RPMI7951 (cell line): ENCODE results near the gene C5orf46. TPM values are rescaled to one million over a fixed set of nuclear protein-coding genes. Genes with fewer than 3 reads are reported as not detected.
"Not testable (repeated sequence)": the region's sequence is repeated elsewhere in the genome, so short reads cannot be mapped to it uniquely, and the experiment has no call there.

Source experiments
- DNase-seq: peaks from one replicate; pipeline ENCODE4 v3.0.0-alpha.2; 2012; ENCODE audit warnings: low read depth
- total RNA-seq: library from RNA; depleted of rRNA; stranded (reverse); fragments of >200 nt; shearing (Covaris generic); gene quantifications from 2 replicates; pipeline ENCODE4 v1.2.3, GENCODE V29; 2014; rRNA removed

C5orf46 gene
- total RNA-seq = 0.36 and 1.5 TPM in 2 replicates

- peak; percentile 56 for DNase-seq
These were observed at the start of gene C5orf46 for GRCh38 chr5:147906326-147907095. TSS of gene C5orf46 (minus strand) at chr5:147906538. CDS start at chr5:147906501, 37 bp downstream.

GRCh38 chr5:147954971-147955370 is 48.6 kb upstream of the C5orf46 start:
- no peak for DNase-seq

- DNase-seq = peak; percentile 46
These were observed 43.6 kb upstream of the C5orf46 start for GRCh38 chr5:147949711-147950573.

GRCh38 chr5:147946658-147947274 is 40.4 kb upstream of the C5orf46 start:
- DNase-seq = not testable (repeated sequence)

- DNase-seq = peak; percentile 66
These were observed 33.2 kb upstream of the C5orf46 start for GRCh38 chr5:147939431-147940114.

- DNase-seq = peak; percentile 48
These were observed 28.7 kb upstream of the C5orf46 start for GRCh38 chr5:147935032-147935431.

GRCh38 chr5:147930769-147931168 is 24.4 kb upstream of the C5orf46 start:
- no peak for DNase-seq

- no peak for DNase-seq
These were observed 21.6 kb upstream of the C5orf46 start for GRCh38 chr5:147927901-147928300.

- no peak for DNase-seq
These were observed 18.7 kb upstream of the C5orf46 start for GRCh38 chr5:147925020-147925419.

- no peak for DNase-seq
These were observed 14.8 kb upstream of the C5orf46 start for GRCh38 chr5:147921136-147921535.

- no peak for DNase-seq
These were observed 14.2 kb upstream of the C5orf46 start for GRCh38 chr5:147920420-147921030.

- DNase-seq = no peak
These were observed 12.6 kb upstream of the C5orf46 start for GRCh38 chr5:147918899-147919298.

- no peak for DNase-seq
These were observed 11.9 kb upstream of the C5orf46 start for GRCh38 chr5:147918101-147918685.

GRCh38 chr5:147913786-147914185 is 7.4 kb upstream of the C5orf46 start:
- no peak for DNase-seq

- no peak for DNase-seq
These were observed 5.7 kb upstream of the C5orf46 start for GRCh38 chr5:147912011-147912410.

- no peak for DNase-seq
These were observed 5.1 kb upstream of the C5orf46 start for GRCh38 chr5:147911427-147911826.

GRCh38 chr5:147904110-147904509 is 2.2 kb downstream of the C5orf46 start:
- no peak for DNase-seq

GRCh38 chr5:147902609-147903115 is 3.7 kb downstream of the C5orf46 start:
- no peak for DNase-seq

GRCh38 chr5:147901599-147902039 is 4.7 kb downstream of the C5orf46 start:
- peak; percentile 45 for DNase-seq

- DNase-seq = no peak
These were observed 7.4 kb downstream of the C5orf46 start for GRCh38 chr5:147898875-147899401.
